SK-N-SH treated with all-trans-retinoic acid at 6 μM for 48 hours (cell line): Measurements from ENCODE around the gene DNAH2.

Experiments used
- ATAC-seq: fragments of 200-7000 bp; cut with Tn5 transposase; 3 replicates; pipeline ENCODE4 v1.9.1; 2020; ENCODE audit warnings: mild to moderate bottlenecking, moderate library complexity
- ARNTL ChIP-seq: fragments of 450-650 bp; formaldehyde crosslinking; IDR thresholded peaks from 2 replicates; pipeline ENCODE4 v1.5.0; 2020; ENCODE audit warnings: low read depth, mild to moderate bottlenecking, moderate library complexity, borderline replicate concordance
- CSRNP3 ChIP-seq: fragments of 250-450 bp; sonication (Bioruptor Pico); IDR thresholded peaks from 2 replicates; pipeline ENCODE4 v1.5.1; 2021; ENCODE audit warnings: mild to moderate bottlenecking, moderate library complexity
- GLIS3 ChIP-seq: fragments of 250-450 bp; sonication (Bioruptor Pico); IDR thresholded peaks from 2 replicates; pipeline ENCODE4 v1.5.0; 2020; ENCODE audit warnings: mild to moderate bottlenecking, moderate library complexity
- ISL1 ChIP-seq: fragments of 250-450 bp; sonication (Bioruptor Pico); IDR thresholded peaks from 2 replicates; pipeline ENCODE4 v2.1.2; 2022; ENCODE audit warnings: mild to moderate bottlenecking, moderate library complexity
- OSR1 ChIP-seq: fragments of 250-450 bp; sonication (Bioruptor Pico); IDR thresholded peaks from 2 replicates; pipeline ENCODE4 v1.8.0; 2022; ENCODE audit warnings: moderate library complexity, mild to moderate bottlenecking, inconsistent platforms
- POU6F1 ChIP-seq: fragments of 250-450 bp; sonication (Bioruptor Pico); IDR thresholded peaks from 2 replicates; pipeline ENCODE4 v1.8.0; 2021; ENCODE audit warnings: low read depth, mild to moderate bottlenecking, moderate library complexity, borderline replicate concordance
- RARB ChIP-seq: fragments of 250-450 bp; sonication (Bioruptor Pico); IDR thresholded peaks from 2 replicates; pipeline ENCODE4 v1.8.0; 2021; ENCODE audit warnings: mild to moderate bottlenecking, moderate library complexity
- TOX ChIP-seq: fragments of 250-450 bp; sonication (Bioruptor Pico); IDR thresholded peaks from 2 replicates; pipeline ENCODE4 v1.8.0; 2021; ENCODE audit warnings: mild to moderate bottlenecking, moderate library complexity, borderline replicate concordance
- TSHZ2 ChIP-seq: fragments of 250-450 bp; sonication (Bioruptor Pico); IDR thresholded peaks from 2 replicates; pipeline ENCODE4 v1.5.0; 2020; ENCODE audit warnings: mild to moderate bottlenecking, moderate library complexity
- ZC3H10 ChIP-seq: fragments of 250-450 bp; sonication (Bioruptor Pico); IDR thresholded peaks from 2 replicates; pipeline ENCODE4 v1.5.1; 2021; ENCODE audit warnings: mild to moderate bottlenecking, moderate library complexity

The DNAH2 gene

GRCh38 chr17:7854851-7855659 lies 137.5 kb downstream of the DNAH2 start, which contains the start of gene TMEM88 (continued):
- no peak for TF ChIP-seq TSHZ2 (CRISPR knock-in tag)
- no peak for TF ChIP-seq OSR1 (CRISPR knock-in tag)
- TF ChIP-seq GLIS3 (CRISPR knock-in tag) = no peak
- TF ChIP-seq RARB (CRISPR knock-in tag) = no peak

- TF ChIP-seq ZC3H10 (CRISPR knock-in tag) = no peak
- TF ChIP-seq TOX (CRISPR knock-in tag) = no peak
- no peak for TF ChIP-seq OSR1 (CRISPR knock-in tag)
- no peak for TF ChIP-seq TSHZ2 (CRISPR knock-in tag)
- TF ChIP-seq ARNTL (CRISPR knock-in tag) = no peak
- no peak for TF ChIP-seq GLIS3 (CRISPR knock-in tag)
- TF ChIP-seq POU6F1 = no peak
- no peak for TF ChIP-seq ISL1 (CRISPR knock-in tag)
- no peak for ATAC-seq
Observed at GRCh38 chr17:7855660-7856010, 138.1 kb downstream of the DNAH2 start.

GRCh38 chr17:7856011-7856810 lies 138.7 kb downstream of the DNAH2 start:
- no peak for ATAC-seq
- TF ChIP-seq GLIS3 (CRISPR knock-in tag) (peak; percentile 24; the same call in 1 of the 2 replicates), CSRNP3 (CRISPR knock-in tag) (no peak), TSHZ2 (CRISPR knock-in tag) (no peak)
- TF ChIP-seq, all 23 proteins: peak for 1
